Measurements from ENCODE around the gene JAKMIP3.

Gene JAKMIP3

DNA sequence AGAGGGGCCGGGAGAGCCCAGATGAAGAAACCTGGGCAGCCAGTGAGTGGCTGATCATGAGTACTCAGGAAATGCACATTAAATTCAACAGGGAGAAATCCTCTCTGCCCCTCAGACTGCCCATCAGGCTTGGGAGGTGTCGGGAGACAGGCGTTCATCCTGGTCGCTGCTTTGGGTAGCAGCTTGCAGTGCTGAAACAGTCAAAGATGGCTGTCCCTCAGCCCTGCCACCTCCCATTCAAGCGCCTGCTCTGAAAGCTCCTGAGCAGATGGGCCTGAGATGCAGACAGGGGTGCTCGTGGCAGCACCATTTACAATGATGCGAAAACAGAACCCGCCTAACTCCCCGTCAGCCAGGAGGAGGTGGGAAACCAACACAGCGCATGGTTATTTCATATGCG, 3.6 kb upstream of the JAKMIP3 start:
- Histone ChIP-seq H3K9me3 (ENCODE audit: insufficient read depth, low read length) (no peaks in the 10 kb centered on the region), H3K4me3 (ENCODE audit: low read length) (no peak overlapping the region), H3K36me3 (replicated peaks; ENCODE audit: low read depth, low read length) (no peaks in the 10 kb centered on the region), H4K20me1 (ENCODE audit: insufficient read depth, low read length) (no peaks in the 10 kb centered on the region), H3K4me2 (ENCODE audit: low read length) (no peak overlapping the region), H3K27ac (ENCODE audit: low read length) (no peak overlapping the region), H2AFZ (ENCODE audit: low read depth, low read length) (no peak overlapping the region), H3K4me1 (ENCODE audit: low read length) (no peaks in the 10 kb centered on the region), H3K27me3 (ENCODE audit: low read depth, low read length) (no peaks in the 10 kb centered on the region), H3K79me2 (ENCODE audit: low read length) (no peaks in the 10 kb centered on the region), H3K9ac (ENCODE audit: low read length) (no peak overlapping the region)
- no peak for TF ChIP-seq EZH2phosphoT487 (IDR thresholded peaks at IDR 0.05; ENCODE audit: low read depth)
- TF ChIP-seq, protein P1, sequence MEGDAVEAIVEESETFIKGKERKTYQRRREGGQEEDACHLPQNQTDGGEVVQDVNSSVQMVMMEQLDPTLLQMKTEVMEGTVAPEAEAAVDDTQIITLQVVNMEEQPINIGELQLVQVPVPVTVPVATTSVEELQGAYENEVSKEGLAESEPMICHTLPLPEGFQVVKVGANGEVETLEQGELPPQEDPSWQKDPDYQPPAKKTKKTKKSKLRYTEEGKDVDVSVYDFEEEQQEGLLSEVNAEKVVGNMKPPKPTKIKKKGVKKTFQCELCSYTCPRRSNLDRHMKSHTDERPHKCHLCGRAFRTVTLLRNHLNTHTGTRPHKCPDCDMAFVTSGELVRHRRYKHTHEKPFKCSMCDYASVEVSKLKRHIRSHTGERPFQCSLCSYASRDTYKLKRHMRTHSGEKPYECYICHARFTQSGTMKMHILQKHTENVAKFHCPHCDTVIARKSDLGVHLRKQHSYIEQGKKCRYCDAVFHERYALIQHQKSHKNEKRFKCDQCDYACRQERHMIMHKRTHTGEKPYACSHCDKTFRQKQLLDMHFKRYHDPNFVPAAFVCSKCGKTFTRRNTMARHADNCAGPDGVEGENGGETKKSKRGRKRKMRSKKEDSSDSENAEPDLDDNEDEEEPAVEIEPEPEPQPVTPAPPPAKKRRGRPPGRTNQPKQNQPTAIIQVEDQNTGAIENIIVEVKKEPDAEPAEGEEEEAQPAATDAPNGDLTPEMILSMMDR (IDR thresholded peaks at IDR 0.05; ENCODE audit: low read depth, low read length) = no peak

DNA sequence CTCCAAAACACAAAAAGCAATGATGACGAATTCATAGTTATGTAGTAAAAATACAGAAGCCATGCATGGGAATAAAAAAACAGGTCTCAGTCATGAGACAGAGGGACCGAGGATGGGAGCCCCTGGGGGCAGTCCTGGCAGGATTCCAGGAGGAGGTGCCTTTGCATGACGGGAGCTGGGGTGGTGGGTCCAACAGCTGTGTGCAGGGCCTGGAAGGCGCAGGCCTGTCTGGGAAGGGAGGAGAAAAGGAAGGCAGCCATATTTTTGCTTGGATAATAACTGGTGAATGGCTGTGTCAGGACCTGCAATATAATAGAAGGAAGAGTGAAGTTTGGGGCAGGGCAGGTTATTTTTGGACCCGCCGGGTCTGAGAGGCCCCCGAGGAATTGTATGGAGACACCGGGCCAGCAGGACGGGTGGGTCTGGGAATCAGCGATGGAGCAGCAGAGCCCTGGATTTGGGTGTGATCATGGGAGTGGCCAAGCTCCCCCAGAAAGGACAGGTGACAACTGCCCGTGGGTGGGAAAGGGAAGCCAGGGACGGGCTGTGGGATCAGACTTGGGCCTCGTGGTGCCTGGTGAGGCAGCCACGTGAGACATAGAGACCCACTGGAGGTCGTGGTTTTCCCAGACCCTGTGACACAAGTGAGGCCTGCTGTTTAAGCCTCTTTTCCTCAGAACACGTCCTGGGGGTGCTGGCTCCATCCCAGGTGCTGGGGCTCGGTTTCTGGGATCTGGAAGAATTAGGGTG, 2.9 kb upstream of the JAKMIP3 start:
- TF ChIP-seq, protein P1 (IDR thresholded peaks at IDR 0.05; ENCODE audit: low read depth, low read length) = no peak
- TF ChIP-seq EZH2phosphoT487 (IDR thresholded peaks at IDR 0.05; ENCODE audit: low read depth) = no peak
- H3K9ac ChIP-seq (ENCODE audit: low read length) = no peak overlapping the region
- no peaks in the 10 kb centered on the region for H3K79me2 ChIP-seq (ENCODE audit: low read length)
- H4K20me1 ChIP-seq (ENCODE audit: insufficient read depth, low read length) = no peaks in the 10 kb centered on the region
- H3K36me3 ChIP-seq (replicated peaks; ENCODE audit: low read depth, low read length) = no peaks in the 10 kb centered on the region
- H3K9me3 ChIP-seq (ENCODE audit: insufficient read depth, low read length) = no peaks in the 10 kb centered on the region
- H3K4me2 ChIP-seq (ENCODE audit: low read length) = no peak overlapping the region
- H3K27ac ChIP-seq (ENCODE audit: low read length) = no peak overlapping the region
- no peaks in the 10 kb centered on the region for H3K27me3 ChIP-seq (ENCODE audit: low read depth, low read length)
- no peaks in the 10 kb centered on the region for H3K4me1 ChIP-seq (ENCODE audit: low read length)
- H3K4me3 ChIP-seq (ENCODE audit: low read length) = no peak overlapping the region
- no peak overlapping the region for H2AFZ ChIP-seq (ENCODE audit: low read depth, low read length)

DNA sequence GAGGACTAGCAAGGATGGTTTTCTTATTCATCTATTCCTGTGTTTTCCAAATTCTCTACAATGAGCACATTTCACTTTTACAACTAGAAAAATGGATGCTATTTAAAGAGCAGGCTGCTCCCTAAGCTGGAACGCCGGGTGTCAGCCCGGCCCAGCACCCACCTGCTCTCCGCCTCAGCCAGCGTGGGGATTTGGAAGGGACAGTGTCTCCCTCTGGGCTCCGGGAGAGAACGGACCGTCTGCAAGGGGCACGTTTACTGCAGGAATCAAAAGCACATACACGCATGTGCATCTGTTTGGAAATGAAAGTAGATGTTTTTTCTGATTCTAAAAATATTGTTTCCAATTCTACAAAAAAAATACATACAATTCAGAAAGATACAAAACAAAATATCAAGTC, 2.3 kb upstream of the JAKMIP3 start:
- no peaks in the 10 kb centered on the region for H3K4me1 ChIP-seq (ENCODE audit: low read length)
- H4K20me1 ChIP-seq (ENCODE audit: insufficient read depth, low read length) = no peaks in the 10 kb centered on the region
- no peak overlapping the region for H3K27ac ChIP-seq (ENCODE audit: low read length)
- no peak overlapping the region for H3K9ac ChIP-seq (ENCODE audit: low read length)
- no peaks in the 10 kb centered on the region for H3K79me2 ChIP-seq (ENCODE audit: low read length)
- no peak overlapping the region for H2AFZ ChIP-seq (ENCODE audit: low read depth, low read length)
- H3K4me2 ChIP-seq (ENCODE audit: low read length) = no peak overlapping the region
- no peaks in the 10 kb centered on the region for H3K36me3 ChIP-seq (replicated peaks; ENCODE audit: low read depth, low read length)
- H3K4me3 ChIP-seq (ENCODE audit: low read length) = no peak overlapping the region
- H3K9me3 ChIP-seq (ENCODE audit: insufficient read depth, low read length) = no peaks in the 10 kb centered on the region
- no peaks in the 10 kb centered on the region for H3K27me3 ChIP-seq (ENCODE audit: low read depth, low read length)
- TF ChIP-seq, protein P1 (IDR thresholded peaks at IDR 0.05; ENCODE audit: low read depth, low read length) = no peak
- TF ChIP-seq EZH2phosphoT487 (IDR thresholded peaks at IDR 0.05; ENCODE audit: low read depth) = no peak

DNA sequence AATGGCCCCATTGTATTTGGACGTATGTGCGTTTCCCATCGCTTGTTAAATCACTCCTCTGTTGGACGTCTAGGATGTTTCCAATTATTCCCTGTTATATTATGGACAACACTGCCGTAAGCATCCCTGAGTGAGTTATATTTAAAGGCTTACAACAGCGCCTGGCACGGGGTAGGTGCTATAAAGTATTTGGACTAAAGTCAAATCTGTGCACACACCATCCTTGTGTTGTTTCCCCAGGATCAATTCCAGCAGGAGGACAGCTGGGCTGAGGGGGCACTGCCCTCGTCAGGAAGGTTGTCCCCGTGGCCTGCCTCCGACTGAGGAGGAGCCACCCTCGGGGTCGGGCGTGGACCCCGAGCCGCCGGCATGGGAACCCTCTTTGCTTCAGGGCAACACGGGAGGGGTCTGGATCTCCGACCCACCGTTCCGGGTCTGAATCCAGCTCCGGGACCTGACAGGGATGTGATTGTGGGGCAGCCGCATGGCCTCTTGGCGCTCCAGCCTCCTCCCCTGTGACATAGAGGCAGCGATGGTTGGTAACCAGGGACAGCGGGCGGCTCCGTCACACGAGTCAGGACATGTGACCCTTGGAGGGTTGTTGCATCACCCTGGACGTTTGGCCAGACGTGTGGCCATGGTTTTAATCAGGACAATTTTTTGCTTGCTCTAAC, 1.5 kb upstream of the JAKMIP3 start:
- no peaks in the 10 kb centered on the region for H3K79me2 ChIP-seq (ENCODE audit: low read length)
- H3K9me3 ChIP-seq (ENCODE audit: insufficient read depth, low read length) = no peaks in the 10 kb centered on the region
- no peak overlapping the region for H2AFZ ChIP-seq (ENCODE audit: low read depth, low read length)
- H3K4me3 ChIP-seq (ENCODE audit: low read length) = no peak overlapping the region
- TF ChIP-seq EZH2phosphoT487 (IDR thresholded peaks at IDR 0.05; ENCODE audit: low read depth) = no peak
- TF ChIP-seq, protein P1 (IDR thresholded peaks at IDR 0.05; ENCODE audit: low read depth, low read length) = no peak
- H4K20me1 ChIP-seq (ENCODE audit: insufficient read depth, low read length) = no peaks in the 10 kb centered on the region
- no peak overlapping the region for H3K9ac ChIP-seq (ENCODE audit: low read length)
- H3K36me3 ChIP-seq (replicated peaks; ENCODE audit: low read depth, low read length) = no peaks in the 10 kb centered on the region
- no peak overlapping the region for H3K4me2 ChIP-seq (ENCODE audit: low read length)
- no peaks in the 10 kb centered on the region for H3K27me3 ChIP-seq (ENCODE audit: low read depth, low read length)
- no peaks in the 10 kb centered on the region for H3K4me1 ChIP-seq (ENCODE audit: low read length)
- no peak overlapping the region for H3K27ac ChIP-seq (ENCODE audit: low read length)
